HFF-Myc (cell line): ENCODE measurements around the gene EP300.

ENCODE experiments used
- DNase-seq: peaks from one replicate; pipeline ENCODE4 v3.0.0-alpha.2; 2011; ENCODE audit warnings: low read depth; ENCODE audit errors: extremely low read depth
- H3K4me3 ChIP-seq: replicated peaks from 2 replicates; pipeline ENCODE4 v1.5.1; 2011; ENCODE audit warnings: low read depth, mild to moderate bottlenecking, control low read depth, low read length
- CTCF ChIP-seq: IDR thresholded peaks from 2 replicates; pipeline ENCODE4 v1.5.1; 2012; ENCODE audit warnings: mild to moderate bottlenecking, low read depth, low read length, control low read depth; ENCODE audit errors: missing control alignments

Gene EP300

GRCh38 chr22:41193829-41194228, 101.4 kb downstream of the EP300 start:
- TF ChIP-seq CTCF: no peak
- no peak overlapping the region for H3K4me3 ChIP-seq
- no peak for DNase-seq

- TF ChIP-seq CTCF: no peak
- H3K4me3 ChIP-seq: peak overlapping the region; percentile 53
- no peak for DNase-seq
These were observed 104.9 kb downstream of the EP300 start for GRCh38 chr22:41197038-41197972.

GRCh38 chr22:41198027-41198580, 105.7 kb downstream of the EP300 start:
- H3K4me3 ChIP-seq: peak overlapping the region; percentile 53
- no peak for TF ChIP-seq CTCF
- DNase-seq: no peak

- TF ChIP-seq CTCF: no peak
- no peak overlapping the region for H3K4me3 ChIP-seq
- DNase-seq: no peak
These were observed 108.7 kb downstream of the EP300 start for GRCh38 chr22:41201141-41201540.

- no peak for TF ChIP-seq CTCF
- DNase-seq: no peak
- no peak overlapping the region for H3K4me3 ChIP-seq
These were observed 110.7 kb downstream of the EP300 start for GRCh38 chr22:41203118-41203517.

- DNase-seq: no peak
- no peak for TF ChIP-seq CTCF
- no peak overlapping the region for H3K4me3 ChIP-seq
These were observed 111.7 kb downstream of the EP300 start for GRCh38 chr22:41204066-41204465.
